ENCODE results near the gene PADI2. TPM values are rescaled to one million over a fixed set of nuclear protein-coding genes. Genes with fewer than 3 reads are reported as not detected.

The PADI2 gene
- total RNA-seq, 1 donor: 0.81 TPM

DNA sequence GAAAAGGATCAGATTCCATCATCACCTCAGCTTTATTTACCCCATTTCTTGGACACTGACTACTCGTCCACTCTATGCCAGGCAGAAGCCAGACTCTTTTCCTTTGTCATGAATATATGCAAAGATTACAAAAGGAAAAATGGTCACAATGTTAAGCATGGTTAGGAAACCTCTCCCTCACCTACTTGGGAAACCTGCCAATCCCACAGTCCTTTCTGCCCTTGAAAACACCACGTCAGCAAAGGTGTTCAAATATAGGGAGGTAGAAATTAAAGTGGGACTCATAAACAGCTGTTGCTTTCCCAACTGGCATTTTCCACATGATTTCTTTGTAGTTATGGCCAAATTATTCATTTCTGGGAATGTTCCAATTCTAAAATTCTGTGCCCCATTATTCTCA, 91.4 kb downstream of the PADI2 start:
- no peak for DNase-seq (ENCODE audit: low read depth in 2 of 3, low spot score in 2 of 3)

- DNase-seq (ENCODE audit: low read depth in 2 of 3, low spot score in 2 of 3): no peak
These were observed 91.8 kb downstream of the PADI2 start for GRCh38 chr1:17027403-17027802.

- no peak for DNase-seq (ENCODE audit: low read depth in 2 of 3, low spot score in 2 of 3)
These were observed 94.5 kb downstream of the PADI2 start for GRCh38 chr1:17024721-17025120.

DNA sequence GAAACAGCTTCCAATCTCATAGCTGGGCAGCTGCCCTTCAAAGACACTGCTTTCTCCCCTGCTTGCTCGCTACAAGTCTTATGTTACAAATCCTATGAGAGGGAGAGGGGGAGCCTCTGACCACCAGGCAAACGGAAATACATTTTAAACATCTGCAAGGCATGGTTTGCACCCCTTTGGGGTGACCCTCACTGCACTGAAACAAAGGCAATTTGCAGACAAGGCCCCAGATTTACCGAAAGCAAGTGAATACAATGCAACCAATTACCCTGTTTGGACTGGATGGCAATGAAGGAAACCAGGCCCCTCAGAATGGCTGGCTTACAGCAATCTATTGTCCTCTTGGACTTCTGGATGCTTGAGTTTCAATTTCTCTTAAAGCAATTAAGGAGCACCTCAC, 95.7 kb downstream of the PADI2 start:
- DNase-seq (ENCODE audit: low read depth in 2 of 3, low spot score in 2 of 3): no peak

DNA sequence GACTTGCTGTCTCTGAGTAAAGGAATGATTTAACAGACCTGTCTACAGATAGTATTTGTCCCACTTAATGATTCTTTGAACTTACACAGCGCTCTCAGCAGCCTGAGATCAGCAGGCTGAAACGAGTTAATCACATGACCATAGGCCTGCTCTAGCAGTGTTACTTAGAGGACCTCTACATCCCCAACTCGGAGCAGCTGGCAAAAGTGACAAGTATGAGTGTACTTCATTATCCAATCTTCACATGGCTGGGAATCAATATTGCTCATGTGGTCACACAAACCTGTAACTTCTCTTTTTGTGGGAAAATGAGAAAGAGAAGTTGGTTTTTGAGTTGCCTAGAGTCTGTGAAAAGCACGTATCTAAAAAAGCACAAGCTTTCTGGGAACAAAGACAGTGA, 96.1 kb downstream of the PADI2 start:
- DNase-seq (ENCODE audit: low read depth in 2 of 3, low spot score in 2 of 3): peak in 1 of 3 donors; percentile 37

DNA sequence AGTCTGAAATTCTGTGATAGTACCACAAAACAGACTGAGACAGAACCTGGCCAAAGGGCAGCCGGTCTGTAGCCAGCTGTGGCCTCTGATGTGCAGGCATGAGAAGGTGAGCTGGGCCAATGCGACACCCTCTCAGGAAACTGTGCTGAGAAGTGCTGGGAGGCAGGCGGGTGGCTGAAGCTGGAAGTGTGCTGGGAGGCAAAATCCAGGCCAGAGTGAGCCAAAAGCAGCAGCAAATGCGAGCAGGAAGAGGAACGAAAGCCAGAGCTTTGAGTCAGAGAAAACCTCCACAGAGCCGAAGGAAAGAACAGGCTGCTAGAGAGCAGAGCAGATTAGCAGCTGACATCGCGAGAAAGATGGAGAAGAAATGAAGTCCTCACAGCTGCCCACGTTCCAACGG, 97.4 kb downstream of the PADI2 start:
- DNase-seq (ENCODE audit: low read depth in 2 of 3, low spot score in 2 of 3): no peak

- no peak for DNase-seq (ENCODE audit: low read depth in 2 of 3, low spot score in 2 of 3)
These were observed 98.7 kb downstream of the PADI2 start for GRCh38 chr1:17020502-17020901.

DNA sequence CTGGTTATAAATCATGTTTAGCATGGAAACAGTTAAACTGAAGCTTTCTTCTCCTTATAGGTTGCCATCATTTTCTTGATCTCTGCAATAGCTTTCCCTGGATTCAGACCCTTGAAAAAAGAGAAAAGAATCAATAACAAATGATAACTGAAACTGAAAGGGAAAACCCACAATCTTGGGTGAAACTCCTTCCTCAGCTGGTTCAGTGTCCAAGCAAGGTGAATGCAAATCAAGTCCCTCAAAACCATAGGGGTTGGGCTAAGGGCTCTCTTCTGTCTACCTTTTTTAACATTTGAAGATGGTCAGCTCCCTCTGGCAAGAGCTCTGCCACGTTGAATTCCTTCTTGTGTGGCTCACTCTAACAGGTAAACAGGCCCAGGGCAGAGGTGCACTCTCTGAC, 100.4 kb downstream of the PADI2 start:
- DNase-seq (ENCODE audit: low read depth in 2 of 3, low spot score in 2 of 3): no peak

DNA sequence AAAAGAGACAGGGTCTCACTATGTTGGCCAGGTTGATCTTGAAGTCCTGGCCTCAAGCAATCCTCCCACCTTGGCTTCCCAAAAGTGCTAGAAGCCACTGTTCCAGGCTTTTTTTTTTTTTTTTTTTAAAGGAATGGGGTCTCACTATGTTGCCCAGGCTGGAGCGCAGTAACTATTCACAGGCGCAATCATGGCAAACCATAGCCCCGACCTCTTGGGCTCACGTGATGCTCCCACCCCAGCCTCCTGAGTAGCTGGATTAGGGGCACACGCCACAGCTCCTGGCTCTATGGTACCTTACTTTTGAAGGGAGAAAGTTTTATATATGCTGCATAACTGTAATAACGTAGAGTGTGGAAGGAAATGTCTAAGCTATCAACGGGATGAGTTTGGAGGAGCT, 101.8 kb downstream of the PADI2 start:
- no peak for DNase-seq (ENCODE audit: low read depth in 2 of 3, low spot score in 2 of 3)

Other genes starting within 250 kb of the PADI2 start
- under 0.01 TPM for gene RNU1-2, start 223.5 kb downstream of the PADI2 start, total RNA-seq
- gene CROCC, start 197.5 kb downstream of the PADI2 start, total RNA-seq: 30.2 TPM
- 8.1 TPM for gene MFAP2, start 138.8 kb downstream of the PADI2 start, total RNA-seq
- 63.3 TPM for gene ATP13A2, start 107.5 kb downstream of the PADI2 start, total RNA-seq
- gene SDHB, start 65.4 kb downstream of the PADI2 start, total RNA-seq: 50.4 TPM
- not detected for gene PADI1, start 85.7 kb upstream of the PADI2 start, total RNA-seq
- 6.2 TPM for gene PADI3, start 129.6 kb upstream of the PADI2 start, total RNA-seq
- gene PADI4, start 188.7 kb upstream of the PADI2 start, total RNA-seq: 4.3 TPM